HepG2 (cell line): ENCODE results near the gene RAB36. TPM values are rescaled to one million over a fixed set of nuclear protein-coding genes. Genes with fewer than 3 reads are reported as not detected.

Experiments used
- BCL6 ChIP-seq: IDR thresholded peaks from 2 replicates; pipeline ENCODE4 v1.6.1; 2016; ENCODE audit warnings: missing genetic modification reagents, missing compliant biosample characterization
- EZH2 ChIP-seq: conservative IDR thresholded peaks from 2 replicates; pipeline ENCODE4 v1.6.1; 2012; ENCODE audit warnings: mild to moderate bottlenecking, low read depth, low read length, moderate library complexity
- FOXJ3 ChIP-seq: sonication (generic); formaldehyde crosslinking; IDR thresholded peaks from 2 replicates; pipeline ENCODE4 v1.4.0; 2020; ENCODE audit warnings: missing genetic modification reagents, mild to moderate bottlenecking, borderline replicate concordance
- GABPA ChIP-seq, 2 experiments: IDR thresholded peaks; 2 replicates each; pipeline ENCODE4 v1.6.1; 2011 to 2016; ENCODE audit warnings: low read depth in 2 of 2, low read length in 1 of 2, missing biosample characterization in 1 of 2, missing genetic modification characterization in 1 of 2
- GATAD2A ChIP-seq: IDR thresholded peaks from 2 replicates; pipeline ENCODE4 v1.6.1; 2016
- KAT2B ChIP-seq: fragments of 150-350 bp; IDR thresholded peaks from 2 replicates; pipeline ENCODE4 v1.6.1; 2014; ENCODE audit warnings: low read depth, low read length, borderline replicate concordance
- MYNN ChIP-seq: sonication (generic); formaldehyde crosslinking; IDR thresholded peaks from 2 replicates; pipeline ENCODE4 v1.4.0; 2020; ENCODE audit warnings: mild to moderate bottlenecking, low read depth, missing genetic modification reagents
- NFATC3 ChIP-seq: sonication (generic); formaldehyde crosslinking; IDR thresholded peaks from 2 replicates; pipeline ENCODE4 v1.5.1; 2020; ENCODE audit warnings: mild to moderate bottlenecking, missing genetic modification reagents
- NPAS2 ChIP-seq: sonication (generic); formaldehyde crosslinking; IDR thresholded peaks from 2 replicates; pipeline ENCODE4 v1.8.0; 2022; ENCODE audit warnings: mild to moderate bottlenecking, missing genetic modification reagents, borderline replicate concordance
- NR2F6 ChIP-seq, 2 experiments: IDR thresholded peaks; 2 replicates each; pipeline ENCODE4 v1.6.1; 2016; ENCODE audit warnings: antibody characterized with exemption in 1 of 2, mild to moderate bottlenecking in 1 of 2
- RFX1 ChIP-seq: fragments of 450-650 bp; IDR thresholded peaks from 2 replicates; pipeline ENCODE4 v1.6.1; 2017
- SMAD1 ChIP-seq: sonication (generic); formaldehyde crosslinking; IDR thresholded peaks from 2 replicates; pipeline ENCODE4 v1.4.0; 2020; ENCODE audit warnings: missing genetic modification reagents, low read depth, mild to moderate bottlenecking, borderline replicate concordance
- SP140L ChIP-seq: sonication (generic); formaldehyde crosslinking; IDR thresholded peaks from 2 replicates; pipeline ENCODE4 v1.4.0; 2020; ENCODE audit warnings: missing genetic modification reagents, borderline replicate concordance
- SP5 ChIP-seq: IDR thresholded peaks from 2 replicates; pipeline ENCODE4 v1.6.1; 2016; ENCODE audit warnings: low read depth, borderline replicate concordance
- TEAD3 ChIP-seq: optimal IDR thresholded peaks from 2 replicates; pipeline ENCODE3; 2016; ENCODE audit warnings: borderline replicate concordance
- TP53 ChIP-seq: sonication (generic); formaldehyde crosslinking; conservative IDR thresholded peaks from 2 replicates; pipeline ENCODE4 v1.4.0; 2020; ENCODE audit warnings: missing genetic modification reagents
- ZKSCAN8 ChIP-seq: IDR thresholded peaks from 2 replicates; pipeline ENCODE4 v1.6.1; 2016; ENCODE audit warnings: borderline replicate concordance, missing genetic modification reagents, missing compliant biosample characterization
- ZNF160 ChIP-seq: sonication (generic); formaldehyde crosslinking; IDR thresholded peaks from 2 replicates; pipeline ENCODE4 v1.8.0; 2022; ENCODE audit warnings: mild to moderate bottlenecking, inconsistent platforms, missing genetic modification reagents
- ZNF274 ChIP-seq: sonication (generic); formaldehyde crosslinking; IDR thresholded peaks from 2 replicates; pipeline ENCODE4 v1.5.1; 2020; ENCODE audit warnings: mild to moderate bottlenecking, missing genetic modification reagents
- ZNF326 ChIP-seq: sonication (generic); formaldehyde crosslinking; IDR thresholded peaks from 2 replicates; pipeline ENCODE4 v1.4.0; 2020; ENCODE audit warnings: missing genetic modification reagents, borderline replicate concordance
- ZNF570 ChIP-seq: sonication (generic); formaldehyde crosslinking; IDR thresholded peaks from 2 replicates; pipeline ENCODE4 v1.4.0; 2020; ENCODE audit warnings: mild to moderate bottlenecking, missing genetic modification reagents, borderline replicate concordance
- ZNF678 ChIP-seq: sonication (generic); formaldehyde crosslinking; IDR thresholded peaks from 2 replicates; pipeline ENCODE4 v1.4.0; 2020; ENCODE audit warnings: mild to moderate bottlenecking, missing genetic modification reagents
- polyA plus RNA-seq, 8 experiments: library from polyadenylated mRNA; depleted of rRNA in 3 of 8; stranded (reverse) in 7 of 8; unstranded in 1 of 8; fragments of >200 nt; fragmentation: Illumina TruSeq in 4 of 8; extraction: Trizol in 4 of 8; gene quantifications; 2 replicates each; pipeline versions ENCODE4 v1.2.1 to v1.2.3, GENCODE V29; 2011 to 2016; ENCODE audit warnings: low read depth in 4 of 8, missing spikeins in 1 of 8, mixed read lengths in 1 of 8; ENCODE audit not compliant: insufficient read depth in 1 of 8
- total RNA-seq, 5 experiments: library from RNA; depleted of rRNA; stranded (reverse); fragments of >200 nt; fragmentation: Illumina TruSeq; extraction: Trizol; gene quantifications; 2 replicates each; pipeline ENCODE4 v1.2.3, GENCODE V29; 2016; ENCODE audit warnings: low read depth in 1 of 5
- TF ChIP-seq, protein P1 (sequence below): sonication (generic); formaldehyde crosslinking; IDR thresholded peaks from 2 replicates; pipeline ENCODE4 v1.8.1; 2023; ENCODE audit warnings: mild to moderate bottlenecking, missing genetic modification reagents, borderline replicate concordance
- TF ChIP-seq, protein P2 (sequence below): sonication (generic); formaldehyde crosslinking; IDR thresholded peaks from 2 replicates; pipeline ENCODE4 v1.4.0; 2020; ENCODE audit warnings: mild to moderate bottlenecking, missing genetic modification reagents
- TF ChIP-seq, protein P3 (sequence below), 2 experiments: sonication (generic) in 1 of 2; formaldehyde crosslinking in 1 of 2; IDR thresholded peaks; 2 replicates each; pipeline versions ENCODE4 v1.4.0 to v1.6.1; 2018 to 2020; ENCODE audit warnings: missing genetic modification reagents in 2 of 2, borderline replicate concordance in 1 of 2, low read depth in 1 of 2, mild to moderate bottlenecking in 1 of 2, missing biosample characterization in 1 of 2
- TF ChIP-seq, protein P4 (sequence below): IDR thresholded peaks from 2 replicates; pipeline ENCODE4 v1.6.1; 2016; ENCODE audit warnings: missing biosample characterization, missing genetic modification reagents, low read depth

The RAB36 gene
- total and polyA plus RNA-seq, 2 of the 13 experiments (the other 11 are each of a cell fraction or from before 2014, with no cell fraction given) = 0.24 to 0.86 TPM

DNA sequence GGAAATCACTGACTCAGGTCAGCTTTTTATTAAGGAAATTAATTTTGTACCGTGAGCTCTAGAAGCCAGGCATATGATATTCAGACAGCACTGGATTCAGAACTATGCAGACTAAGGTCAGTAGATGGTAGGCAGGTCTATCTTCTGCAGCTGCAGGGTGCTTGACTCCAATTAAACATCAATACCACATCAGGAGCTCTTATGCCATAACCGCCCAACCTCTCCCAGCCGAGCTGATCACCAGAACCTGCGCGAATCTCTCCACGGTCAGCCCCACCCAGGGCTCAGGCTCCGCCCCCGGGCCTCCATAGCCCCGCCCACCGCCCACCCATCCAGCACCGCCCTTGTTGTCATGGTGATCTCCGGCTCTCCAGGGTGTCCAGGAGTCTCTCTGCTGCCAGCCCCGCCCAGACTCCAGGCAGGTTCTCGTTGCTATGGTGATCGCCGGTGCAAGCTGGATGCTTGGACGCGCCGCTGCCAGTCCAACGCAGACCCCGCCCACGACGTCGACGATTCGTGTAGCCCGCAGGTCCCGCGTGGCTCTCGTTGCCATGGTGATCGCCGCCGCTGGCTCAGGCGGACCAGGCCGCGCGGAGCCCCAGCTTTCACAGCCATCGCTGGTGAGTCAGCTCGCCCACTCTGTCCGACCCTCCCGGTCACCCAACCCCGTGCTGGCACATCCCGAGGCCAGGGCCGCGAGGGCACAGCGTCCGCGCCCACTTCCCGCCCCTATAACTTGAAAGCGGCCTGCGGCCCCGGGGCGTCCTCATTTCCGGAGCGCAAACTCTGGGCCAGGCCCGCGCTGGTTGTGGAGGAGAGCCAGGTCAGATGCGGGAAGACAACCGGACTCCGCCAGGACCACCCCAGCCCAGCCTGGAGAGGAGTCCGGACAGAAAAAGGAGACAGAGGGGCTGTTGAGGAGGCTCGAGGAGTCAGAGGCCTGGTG is at the start of gene RAB36 (continued):
- TF ChIP-seq NFATC3 (CRISPR knock-in tag) (no peak), ZNF678 (CRISPR knock-in tag) (no peak), EZH2 (no peak), FOXJ3 (CRISPR knock-in tag) (no peak), GATAD2A (CRISPR knock-in tag) (no peak), ZNF274 (0 out of 2 replicates have a peak, but pooled peaks have one; percentile 44), MYNN (CRISPR knock-in tag) (no peak), GABPA (IDR thresholded peaks at IDR 0.05; ENCODE audit: low read depth, low read length) (no peak), GABPA (CRISPR knock-in tag; IDR thresholded peaks at IDR 0.05; ENCODE audit: low read depth) (no peak), ZNF326 (CRISPR knock-in tag) (no peak), ZNF160 (no peak), TEAD3 (CRISPR knock-in tag) (no peak), BCL6 (CRISPR knock-in tag) (0 out of 2 replicates have a peak, but pooled peaks have one; percentile 9), ZKSCAN8 (CRISPR knock-in tag) (no peak), NPAS2 (CRISPR knock-in tag) (no peak), SMAD1 (no peak), SP140L (CRISPR knock-in tag) (no peak), TP53 (CRISPR knock-in tag) (no peak), RFX1 (peak; percentile 98), NR2F6 (IDR thresholded peaks at IDR 0.05) (no peak), NR2F6 (CRISPR knock-in tag; IDR thresholded peaks at IDR 0.05) (no peak), SP5 (peak; percentile 15; the same call in 1 of the 2 replicates), KAT2B (no peak), ZNF570 (CRISPR knock-in tag) (no peak)
- TF ChIP-seq, protein P1, sequence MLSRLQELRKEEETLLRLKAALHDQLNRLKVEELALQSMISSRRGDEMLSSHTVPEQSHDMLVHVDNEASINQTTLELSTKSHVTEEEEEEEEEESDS = no peak
- TF ChIP-seq, protein P2, sequence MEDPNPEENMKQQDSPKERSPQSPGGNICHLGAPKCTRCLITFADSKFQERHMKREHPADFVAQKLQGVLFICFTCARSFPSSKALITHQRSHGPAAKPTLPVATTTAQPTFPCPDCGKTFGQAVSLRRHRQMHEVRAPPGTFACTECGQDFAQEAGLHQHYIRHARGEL (CRISPR knock-in tag) = no peak
- TF ChIP-seq, protein P3, sequence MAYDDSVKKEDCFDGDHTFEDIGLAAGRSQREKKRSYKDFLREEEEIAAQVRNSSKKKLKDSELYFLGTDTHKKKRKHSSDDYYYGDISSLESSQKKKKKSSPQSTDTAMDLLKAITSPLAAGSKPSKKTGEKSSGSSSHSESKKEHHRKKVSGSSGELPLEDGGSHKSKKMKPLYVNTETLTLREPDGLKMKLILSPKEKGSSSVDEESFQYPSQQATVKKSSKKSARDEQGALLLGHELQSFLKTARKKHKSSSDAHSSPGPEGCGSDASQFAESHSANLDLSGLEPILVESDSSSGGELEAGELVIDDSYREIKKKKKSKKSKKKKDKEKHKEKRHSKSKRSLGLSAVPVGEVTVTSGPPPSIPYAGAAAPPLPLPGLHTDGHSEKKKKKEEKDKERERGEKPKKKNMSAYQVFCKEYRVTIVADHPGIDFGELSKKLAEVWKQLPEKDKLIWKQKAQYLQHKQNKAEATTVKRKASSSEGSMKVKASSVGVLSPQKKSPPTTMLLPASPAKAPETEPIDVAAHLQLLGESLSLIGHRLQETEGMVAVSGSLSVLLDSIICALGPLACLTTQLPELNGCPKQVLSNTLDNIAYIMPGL (CRISPR knock-in tag; IDR thresholded peaks at IDR 0.05; ENCODE audit: borderline replicate concordance in 1 of 2, low read depth in 1 of 2) = no peak
- TF ChIP-seq, protein P4, sequence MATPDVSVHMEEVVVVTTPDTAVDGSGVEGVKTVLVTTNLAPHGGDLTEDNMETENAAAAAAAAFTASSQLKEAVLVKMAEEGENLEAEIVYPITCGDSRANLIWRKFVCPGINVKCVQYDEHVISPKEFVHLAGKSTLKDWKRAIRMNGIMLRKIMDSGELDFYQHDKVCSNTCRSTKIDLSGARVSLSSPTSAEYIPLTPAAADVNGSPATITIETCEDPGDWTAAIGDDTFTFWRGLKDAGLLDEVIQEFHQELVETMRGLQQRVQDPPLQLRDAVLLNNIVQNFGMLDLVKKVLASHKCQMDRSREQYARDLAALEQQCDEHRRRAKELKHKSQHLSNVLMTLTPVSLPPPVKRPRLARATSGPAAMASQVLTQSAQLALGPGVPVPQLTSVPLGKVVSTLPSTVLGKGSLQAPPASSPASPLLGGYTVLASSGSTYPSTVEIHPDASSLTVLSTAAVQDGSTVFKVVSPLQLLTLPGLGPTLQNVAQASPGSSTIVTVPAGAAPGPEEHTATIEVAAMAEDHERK (CRISPR knock-in tag) = no peak
